Measurements from ENCODE around the gene ZFPM1.

ZFPM1 gene

GRCh38 chr16:88504489-88505404, 51.7 kb downstream of the ZFPM1 start:
- H3K27ac ChIP-seq: peak overlapping the region; percentile 34
- TF ChIP-seq CTCF (IDR thresholded peaks at IDR 0.05) (no peak), ZFX (IDR thresholded peaks at IDR 0.05; ENCODE audit: borderline replicate concordance) (no peak)

GRCh38 chr16:88505405-88506082, 52.5 kb downstream of the ZFPM1 start:
- peak; percentile 78 for TF ChIP-seq CTCF (IDR thresholded peaks at IDR 0.05)
- no peak for TF ChIP-seq ZFX (IDR thresholded peaks at IDR 0.05; ENCODE audit: borderline replicate concordance)
- peak overlapping the region; percentile 34 for H3K27ac ChIP-seq

GRCh38 chr16:88506723-88507122, 53.6 kb downstream of the ZFPM1 start:
- TF ChIP-seq ZFX (IDR thresholded peaks at IDR 0.05; ENCODE audit: borderline replicate concordance): no peak
- no peak for TF ChIP-seq CTCF (IDR thresholded peaks at IDR 0.05)
- H3K27ac ChIP-seq: no peak overlapping the region

GRCh38 chr16:88507231-88507743, 54.2 kb downstream of the ZFPM1 start:
- no peak overlapping the region for H3K27ac ChIP-seq
- no peak for TF ChIP-seq ZFX (IDR thresholded peaks at IDR 0.05; ENCODE audit: borderline replicate concordance)
- TF ChIP-seq CTCF (IDR thresholded peaks at IDR 0.05): no peak

- H3K27ac ChIP-seq: no peak overlapping the region
These were observed 55.3 kb downstream of the ZFPM1 start for GRCh38 chr16:88508376-88508867.

More at GRCh38 chr16:88508376-88508867, 55.3 kb downstream of the ZFPM1 start:
- TF ChIP-seq ZFX (IDR thresholded peaks at IDR 0.05; ENCODE audit: borderline replicate concordance) (no peak), CTCF (IDR thresholded peaks at IDR 0.05) (no peak)

Data from 22Rv1 (cell line).